Stimulated activated CD4-positive, alpha-beta T cell treated with anti-CD3 and anti-CD28 coated beads, Interleukin-12 subunit alpha, Interleukin-12 subunit beta, amount 100 ng/mL, for 24 hours (primary cell): ENCODE measurements around the gene ABCC4.
"Not testable (repeated sequence)": the region's sequence is repeated elsewhere in the genome, so short reads cannot be mapped to it uniquely, and the experiment has no call there.

ENCODE experiments used
- DNase-seq, 2 experiments: peaks; one replicate each; pipeline ENCODE4 v3.0.0-alpha.2; 2020; ENCODE audit warnings: low read depth in 2 of 2

The ABCC4 gene

GRCh38 chr13:95298169-95298965 lies 2.9 kb downstream of the ABCC4 start:
- DNase-seq: no peak

GRCh38 chr13:95296326-95296925 lies 4.8 kb downstream of the ABCC4 start:
- DNase-seq: no peak

GRCh38 chr13:95295026-95295425 lies 6.2 kb downstream of the ABCC4 start:
- no peak for DNase-seq

GRCh38 chr13:95292622-95293021 lies 8.6 kb downstream of the ABCC4 start:
- DNase-seq: no peak

- DNase-seq: not testable (repeated sequence)
Observed at GRCh38 chr13:95289901-95290300, 11.3 kb downstream of the ABCC4 start.

DNA sequence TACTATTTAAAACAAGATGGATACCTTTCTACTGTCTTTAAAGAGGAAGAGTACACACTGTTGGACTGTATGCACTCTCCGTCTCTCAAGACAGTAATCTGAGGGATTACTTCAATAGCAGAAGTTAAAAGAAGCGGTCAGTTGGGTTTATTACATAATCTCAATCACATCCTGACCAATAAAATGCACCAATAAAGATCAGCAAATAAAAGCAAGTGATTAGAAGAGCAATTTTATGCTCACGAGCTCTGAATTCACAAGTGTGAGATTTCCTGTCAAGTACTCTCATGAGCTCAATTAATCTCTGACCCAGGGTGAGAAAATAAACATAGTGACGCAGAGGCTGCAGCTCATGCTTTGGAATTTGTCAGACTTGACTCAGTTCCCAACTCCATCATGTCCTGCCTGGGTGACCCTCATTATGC lies 12.2 kb downstream of the ABCC4 start:
- no peak for DNase-seq

DNA sequence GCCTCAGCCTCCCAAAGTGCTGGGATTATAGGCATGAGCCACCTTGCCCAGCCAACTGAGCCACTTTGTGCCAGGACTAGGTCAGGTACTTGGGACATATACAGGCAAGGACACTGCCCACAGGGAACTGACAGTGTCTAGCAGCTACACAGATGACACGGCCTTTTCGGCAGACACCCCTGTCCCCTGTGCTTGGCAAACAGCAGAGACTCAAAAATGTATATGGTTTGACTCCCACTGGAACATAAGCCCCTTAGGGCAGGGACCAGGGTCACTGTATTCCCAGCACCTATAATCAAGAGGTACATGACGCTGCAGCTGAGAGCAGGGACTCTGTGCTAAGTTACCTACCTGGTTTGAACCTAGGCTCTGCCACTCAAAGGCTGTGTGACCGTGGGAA lies 16.8 kb downstream of the ABCC4 start:
- DNase-seq: no peak

DNA sequence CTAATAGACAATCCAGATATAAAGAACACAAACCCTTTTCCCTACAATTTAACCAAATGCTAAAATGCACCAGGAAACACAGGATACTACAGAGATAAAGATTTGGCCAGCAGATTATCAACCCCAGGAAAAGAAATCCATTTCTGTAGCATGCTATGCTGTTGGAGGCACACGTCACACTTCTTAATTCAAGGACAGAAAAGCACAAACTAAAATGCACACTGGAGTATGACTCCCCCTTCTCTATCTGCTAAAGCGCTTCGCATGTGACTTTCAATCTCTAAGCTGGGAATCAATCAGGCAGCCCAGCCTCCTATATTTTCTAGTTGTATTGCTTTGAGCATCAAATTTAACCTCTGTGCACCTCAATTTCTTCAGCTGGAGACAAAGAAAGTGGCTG lies 22.2 kb downstream of the ABCC4 start:
- DNase-seq: no peak

- no peak for DNase-seq
Observed at GRCh38 chr13:95276037-95276505, 25.2 kb downstream of the ABCC4 start.

- DNase-seq: no peak
Observed at GRCh38 chr13:95275322-95276036, 25.8 kb downstream of the ABCC4 start.

- not testable (repeated sequence) for DNase-seq
Observed at GRCh38 chr13:95273592-95274132, 27.6 kb downstream of the ABCC4 start.

DNA sequence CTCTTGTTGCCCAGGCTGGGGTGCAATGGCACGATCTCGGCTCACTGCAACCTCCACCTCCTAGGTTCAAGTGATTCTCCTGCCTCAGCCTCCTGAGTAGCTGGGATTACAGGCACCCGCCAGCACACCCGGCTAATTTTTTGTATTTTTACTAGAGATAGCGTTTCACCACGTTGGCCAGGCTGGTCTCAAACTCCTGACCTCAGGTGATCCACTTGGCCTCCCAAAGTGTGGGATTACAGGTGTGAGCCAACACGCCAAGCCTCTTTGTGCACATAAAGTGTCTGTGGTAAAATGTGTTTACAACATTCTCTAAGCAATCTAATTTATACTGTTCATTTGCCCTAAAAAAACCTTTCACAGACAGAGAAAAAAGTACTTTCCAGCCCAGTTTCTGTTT lies 29.2 kb downstream of the ABCC4 start:
- not testable (repeated sequence) for DNase-seq

DNA sequence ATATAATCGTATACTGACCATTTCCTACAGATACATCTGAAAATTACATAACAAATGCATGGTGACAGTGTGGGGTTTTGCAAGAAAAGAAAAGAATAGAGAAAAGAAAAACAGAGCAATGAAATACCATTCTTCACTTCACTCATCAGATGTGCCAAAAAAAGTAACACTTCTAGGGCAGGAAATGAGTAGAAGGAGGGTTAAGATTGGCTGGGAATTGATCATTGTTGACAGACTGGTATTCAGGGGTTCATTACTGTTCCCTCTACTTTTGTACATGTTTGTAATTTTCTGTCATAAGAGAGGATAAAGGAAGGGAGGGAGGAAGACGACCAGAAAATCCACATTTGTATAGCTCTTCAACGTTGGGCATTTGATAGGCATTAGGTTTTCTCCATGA lies 31.5 kb downstream of the ABCC4 start:
- no peak for DNase-seq

DNA sequence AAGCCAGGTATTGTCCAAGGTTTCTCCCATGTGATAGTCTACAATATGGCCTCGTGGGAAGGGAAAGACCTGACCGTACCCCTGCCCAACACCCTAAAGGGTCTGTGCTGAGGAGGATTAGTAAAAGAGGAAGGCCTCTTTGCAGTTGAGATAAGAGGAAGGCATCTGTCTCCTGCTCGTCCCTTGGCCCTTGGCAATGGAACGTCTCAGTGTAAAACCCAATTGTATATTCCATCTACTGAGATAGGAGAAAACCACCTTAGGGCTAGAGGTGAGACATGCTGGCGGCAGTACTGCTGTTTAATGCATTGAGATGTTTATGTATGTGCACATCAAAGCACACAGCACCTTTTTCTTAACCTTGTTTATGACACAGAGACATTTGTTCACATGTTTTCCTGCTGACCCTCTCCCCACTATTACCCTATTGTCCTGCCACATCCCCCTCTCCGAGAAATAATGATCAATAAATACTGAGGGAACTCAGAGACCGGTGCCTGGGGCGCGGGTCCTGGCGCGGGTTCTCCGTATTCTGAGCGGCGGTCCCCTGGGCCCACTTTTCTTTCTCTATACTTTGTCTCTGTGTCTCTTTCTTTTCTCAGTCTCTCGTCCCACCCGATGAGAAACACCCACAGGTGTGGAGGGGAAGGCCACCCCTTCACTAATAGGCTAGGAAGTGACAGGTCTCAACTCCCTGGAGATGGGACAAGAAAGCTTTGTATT lies 32.7 kb downstream of the ABCC4 start:
- not testable (repeated sequence) for DNase-seq

DNA sequence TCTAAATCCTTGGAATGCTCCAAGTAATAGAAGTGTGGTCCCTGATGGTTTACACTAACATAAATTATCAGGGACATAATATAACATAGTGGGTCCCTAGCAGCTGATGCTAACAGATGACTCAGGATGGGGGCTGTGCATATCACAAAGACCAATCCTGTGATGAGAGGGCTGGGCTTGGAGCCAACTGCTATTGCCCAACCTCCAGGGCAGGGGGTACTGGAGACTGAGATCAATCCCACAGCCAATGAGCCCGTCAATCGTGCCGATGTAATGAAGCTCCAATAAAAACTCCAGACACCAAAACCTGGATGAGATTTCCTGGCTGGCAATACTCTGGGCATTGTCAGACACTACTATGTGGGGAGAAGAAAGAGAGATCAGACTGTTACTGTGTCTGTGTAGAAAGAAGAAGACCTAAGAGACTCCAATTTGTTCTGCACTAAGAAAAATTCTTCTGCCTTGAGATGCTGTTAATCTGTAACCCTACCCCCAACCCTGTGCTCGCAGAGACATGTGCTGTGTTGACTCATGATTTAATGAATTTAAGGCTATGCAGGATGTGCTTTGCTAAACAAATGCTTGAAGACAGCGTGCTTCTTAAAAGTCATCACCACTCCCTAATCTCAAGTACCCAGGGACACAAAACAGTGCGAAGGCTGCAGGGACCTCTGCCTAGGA lies 33.4 kb downstream of the ABCC4 start:
- no peak for DNase-seq

DNA sequence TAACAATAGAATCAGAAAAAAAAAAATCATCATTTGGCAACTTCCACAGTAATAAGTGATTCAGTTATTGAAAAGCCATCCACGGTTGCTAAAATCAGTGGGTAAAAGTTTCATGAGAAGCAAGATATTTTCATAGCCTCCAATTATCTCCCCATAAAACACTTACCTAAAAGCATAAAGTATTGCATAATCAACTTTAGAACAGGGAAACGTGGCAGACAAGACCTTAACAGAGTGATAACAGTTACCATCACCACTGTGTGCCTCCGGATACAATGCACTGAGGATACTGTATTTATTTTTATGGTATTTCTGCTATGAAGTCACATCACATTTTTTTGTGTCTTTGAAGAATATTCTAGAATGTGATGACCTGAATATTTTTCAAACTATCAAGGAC lies 37.0 kb downstream of the ABCC4 start:
- DNase-seq: no peak

DNA sequence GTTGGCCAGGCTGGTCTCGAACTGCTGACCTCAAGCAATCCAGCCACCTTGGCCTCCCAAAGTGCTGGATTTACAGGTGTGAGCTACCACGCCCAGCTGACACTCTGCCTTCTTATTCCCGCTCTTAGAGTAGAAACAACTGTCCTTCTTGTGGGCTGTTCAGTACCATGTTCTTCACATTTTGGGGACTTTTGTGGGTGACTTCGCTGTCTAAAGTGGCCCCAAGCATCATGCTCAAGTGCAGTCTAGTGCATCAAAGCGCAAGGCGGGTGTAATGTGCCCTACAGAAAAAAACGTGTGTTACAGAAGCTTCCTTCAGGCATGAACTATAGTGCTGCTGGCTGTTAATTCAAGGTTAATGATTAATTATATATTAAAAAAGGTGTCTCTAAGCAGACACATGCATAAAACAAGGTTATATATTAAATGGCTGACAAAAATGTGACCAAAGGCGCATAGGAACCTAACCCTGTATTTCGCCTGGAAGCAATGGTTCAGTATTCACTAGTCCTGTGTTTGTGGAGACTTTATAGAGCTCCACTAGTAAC lies 38.3 kb downstream of the ABCC4 start:
- no peak for DNase-seq

GRCh38 chr13:95261956-95262355 lies 39.3 kb downstream of the ABCC4 start:
- no peak for DNase-seq

GRCh38 chr13:95260031-95260525 lies 41.2 kb downstream of the ABCC4 start:
- DNase-seq: no peak

GRCh38 chr13:95258619-95259194 lies 42.5 kb downstream of the ABCC4 start:
- no peak for DNase-seq
